GM12878 (cell line): ENCODE results near the gene CNTNAP5.

Experiments
- RELA ChIP-seq: fragments of 450-650 bp; IDR thresholded peaks from 2 replicates; pipeline ENCODE4 v1.8.0; 2014; ENCODE audit warnings: borderline replicate concordance; ENCODE audit not compliant: partially characterized antibody
- TF ChIP-seq, protein P1 (sequence below), 3 experiments: IDR thresholded peaks in 2 of 3; conservative IDR thresholded peaks in 1 of 3; 2 replicates each; pipeline ENCODE4 v1.5.1; 2011; ENCODE audit warnings: low read depth in 3 of 3, low read length in 3 of 3, mild to moderate bottlenecking in 3 of 3, control low read depth in 2 of 3, moderate library complexity in 2 of 3, inconsistent platforms in 1 of 3, mixed read lengths in 1 of 3; ENCODE audit not compliant: control insufficient read depth in 2 of 3, insufficient read depth in 1 of 3; ENCODE audit errors: extremely low read depth in 1 of 3

DNA sequence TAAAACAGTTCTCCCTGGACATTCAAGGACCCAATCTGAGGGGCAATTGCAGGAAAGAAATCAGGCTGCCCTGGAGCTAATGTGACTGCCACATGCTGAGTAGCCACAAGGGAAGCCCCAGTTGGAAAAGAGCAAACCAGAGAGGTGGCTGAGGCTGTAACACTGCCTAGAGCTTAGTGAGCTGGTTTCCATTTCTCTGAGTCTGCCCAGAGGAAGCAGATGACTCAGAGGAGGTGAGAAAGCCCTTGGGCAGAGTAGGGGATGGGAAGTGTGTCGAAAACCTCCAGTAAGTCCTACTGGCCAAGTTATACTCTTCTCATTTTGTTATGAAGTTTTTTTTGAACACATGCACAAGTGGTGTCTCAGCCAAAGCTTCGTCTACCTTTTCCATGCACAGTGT is 753.0 kb downstream of the CNTNAP5 start:
- TF ChIP-seq, protein P1, sequence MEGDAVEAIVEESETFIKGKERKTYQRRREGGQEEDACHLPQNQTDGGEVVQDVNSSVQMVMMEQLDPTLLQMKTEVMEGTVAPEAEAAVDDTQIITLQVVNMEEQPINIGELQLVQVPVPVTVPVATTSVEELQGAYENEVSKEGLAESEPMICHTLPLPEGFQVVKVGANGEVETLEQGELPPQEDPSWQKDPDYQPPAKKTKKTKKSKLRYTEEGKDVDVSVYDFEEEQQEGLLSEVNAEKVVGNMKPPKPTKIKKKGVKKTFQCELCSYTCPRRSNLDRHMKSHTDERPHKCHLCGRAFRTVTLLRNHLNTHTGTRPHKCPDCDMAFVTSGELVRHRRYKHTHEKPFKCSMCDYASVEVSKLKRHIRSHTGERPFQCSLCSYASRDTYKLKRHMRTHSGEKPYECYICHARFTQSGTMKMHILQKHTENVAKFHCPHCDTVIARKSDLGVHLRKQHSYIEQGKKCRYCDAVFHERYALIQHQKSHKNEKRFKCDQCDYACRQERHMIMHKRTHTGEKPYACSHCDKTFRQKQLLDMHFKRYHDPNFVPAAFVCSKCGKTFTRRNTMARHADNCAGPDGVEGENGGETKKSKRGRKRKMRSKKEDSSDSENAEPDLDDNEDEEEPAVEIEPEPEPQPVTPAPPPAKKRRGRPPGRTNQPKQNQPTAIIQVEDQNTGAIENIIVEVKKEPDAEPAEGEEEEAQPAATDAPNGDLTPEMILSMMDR (IDR thresholded peaks at IDR 0.05 in 2 of 3, conservative IDR thresholded peaks at IDR 0.05 in 1 of 3; ENCODE audit: control insufficient read depth in 2 of 3, extremely low read depth in 1 of 3, insufficient read depth in 1 of 3, low read depth in 3 of 3, low read length in 3 of 3), result no peak
- TF ChIP-seq RELA, result no peak
